ENCODE data around the gene CKAP2L. TPM values are rescaled to one million over a fixed set of nuclear protein-coding genes. Genes with fewer than 3 reads are reported as not detected.

CKAP2L gene
- total and polyA plus RNA-seq, 2 donors (not counting 1 experiment from before 2014, with no cell fraction given), result 3.0 to 4.4 TPM

GRCh38 chr2:112731479-112731878 is 32.9 kb downstream of the CKAP2L start:
- H3K27me3 ChIP-seq (ENCODE audit: control insufficient read depth, insufficient read depth, low read length), result no peaks in the 10 kb centered on the region
- no peak overlapping the region for H3K4me3 ChIP-seq (replicated peaks in 1 of 4; ENCODE audit: control extremely low read depth in 1 of 4, insufficient read depth in 1 of 4, low read depth in 3 of 4, low read length in 4 of 4)
- no peaks in the 10 kb centered on the region for H3K9me3 ChIP-seq (ENCODE audit: control insufficient read depth, insufficient read depth, low read depth, low read length)
- no peak for DNase-seq (ENCODE audit: low read depth in 2 of 2)
- H3K36me3 ChIP-seq (ENCODE audit: control insufficient read depth, insufficient read depth, low read length), result no peaks in the 10 kb centered on the region
- no peaks in the 10 kb centered on the region for H3K79me2 ChIP-seq (ENCODE audit: control insufficient read depth, insufficient read depth, low read length)
- H2AFZ ChIP-seq (ENCODE audit: low read length), result no peak overlapping the region
- no peaks in the 10 kb centered on the region for H4K20me1 ChIP-seq (ENCODE audit: control insufficient read depth, extremely low read depth, insufficient read depth, low read length)
- no peak overlapping the region for H3K27ac ChIP-seq (ENCODE audit: insufficient read depth, low read length)
- H3K4me2 ChIP-seq (ENCODE audit: extremely low read depth, insufficient read depth, low read length), result no peak overlapping the region
- TF ChIP-seq EZH2 (IDR thresholded peaks at IDR 0.05; ENCODE audit: low read length, missing control alignments) (no peak), CTCF (conservative IDR thresholded peaks at IDR 0.05 in 1 of 2, IDR thresholded peaks at IDR 0.05 in 1 of 2; ENCODE audit: low read depth in 1 of 2, low read length in 2 of 2) (no peak)
- no peak overlapping the region for H3K9ac ChIP-seq (ENCODE audit: insufficient read depth, low read length)
- H3K4me1 ChIP-seq (ENCODE audit: control insufficient read depth, extremely low read depth, insufficient read depth, low read length), result peaks cover under 1% of the 10 kb centered on the region

- Histone ChIP-seq H3K4me1 (ENCODE audit: control insufficient read depth, extremely low read depth, insufficient read depth, low read length) (peaks cover 2% of the 10 kb centered on the region), H3K4me2 (ENCODE audit: extremely low read depth, insufficient read depth, low read length) (no peak overlapping the region), H3K4me3 (replicated peaks in 1 of 4; ENCODE audit: control extremely low read depth in 1 of 4, insufficient read depth in 1 of 4, low read depth in 3 of 4, low read length in 4 of 4) (no peak overlapping the region), H3K36me3 (ENCODE audit: control insufficient read depth, insufficient read depth, low read length) (no peaks in the 10 kb centered on the region), H2AFZ (ENCODE audit: low read length) (no peak overlapping the region), H3K9ac (ENCODE audit: insufficient read depth, low read length) (no peak overlapping the region), H3K27me3 (ENCODE audit: control insufficient read depth, insufficient read depth, low read length) (no peaks in the 10 kb centered on the region), H3K79me2 (ENCODE audit: control insufficient read depth, insufficient read depth, low read length) (no peaks in the 10 kb centered on the region), H3K27ac (ENCODE audit: insufficient read depth, low read length) (no peak overlapping the region), H3K9me3 (ENCODE audit: control insufficient read depth, insufficient read depth, low read depth, low read length) (no peaks in the 10 kb centered on the region), H4K20me1 (ENCODE audit: control insufficient read depth, extremely low read depth, insufficient read depth, low read length) (no peaks in the 10 kb centered on the region)
- no peak for TF ChIP-seq CTCF (conservative IDR thresholded peaks at IDR 0.05 in 1 of 2, IDR thresholded peaks at IDR 0.05 in 1 of 2; ENCODE audit: low read depth in 1 of 2, low read length in 2 of 2)
- no peak for DNase-seq (ENCODE audit: low read depth in 2 of 2)
These were observed 33.6 kb downstream of the CKAP2L start for GRCh38 chr2:112730791-112731190.

GRCh38 chr2:112730216-112730615 is 34.2 kb downstream of the CKAP2L start:
- no peaks in the 10 kb centered on the region for H4K20me1 ChIP-seq (ENCODE audit: control insufficient read depth, extremely low read depth, insufficient read depth, low read length)
- H3K4me2 ChIP-seq (ENCODE audit: extremely low read depth, insufficient read depth, low read length), result no peak overlapping the region
- no peak for DNase-seq (ENCODE audit: low read depth in 2 of 2)
- H3K79me2 ChIP-seq (ENCODE audit: control insufficient read depth, insufficient read depth, low read length), result no peaks in the 10 kb centered on the region
- H3K9ac ChIP-seq (ENCODE audit: insufficient read depth, low read length), result no peak overlapping the region
- no peak overlapping the region for H2AFZ ChIP-seq (ENCODE audit: low read length)
- no peak overlapping the region for H3K4me3 ChIP-seq (replicated peaks in 1 of 4; ENCODE audit: control extremely low read depth in 1 of 4, insufficient read depth in 1 of 4, low read depth in 3 of 4, low read length in 4 of 4)
- H3K27me3 ChIP-seq (ENCODE audit: control insufficient read depth, insufficient read depth, low read length), result no peaks in the 10 kb centered on the region
- H3K4me1 ChIP-seq (ENCODE audit: control insufficient read depth, extremely low read depth, insufficient read depth, low read length), result peaks cover 2% of the 10 kb centered on the region
- TF ChIP-seq EZH2 (IDR thresholded peaks at IDR 0.05; ENCODE audit: low read length, missing control alignments), result no peak
- TF ChIP-seq CTCF (conservative IDR thresholded peaks at IDR 0.05 in 1 of 2, IDR thresholded peaks at IDR 0.05 in 1 of 2; ENCODE audit: low read depth in 1 of 2, low read length in 2 of 2), result no peak
- no peak overlapping the region for H3K27ac ChIP-seq (ENCODE audit: insufficient read depth, low read length)
- no peaks in the 10 kb centered on the region for H3K9me3 ChIP-seq (ENCODE audit: control insufficient read depth, insufficient read depth, low read depth, low read length)
- no peaks in the 10 kb centered on the region for H3K36me3 ChIP-seq (ENCODE audit: control insufficient read depth, insufficient read depth, low read length)
